WTC11 (cell line): Measurements from ENCODE around the gene SPHK2. TPM values are rescaled to one million over a fixed set of nuclear protein-coding genes. Genes with fewer than 3 reads are reported as not detected.

Experiments used
- ATAC-seq: fragments of 200-7000 bp; cut with Tn5 transposase; 2 replicates; pipeline ENCODE4 v1.10.0; 2021; ENCODE audit warnings: mild to moderate bottlenecking, moderate library complexity
- CTCF ChIA-PET: fragments of 300-600 bp; sonication (Branson Sonifier 250); formaldehyde crosslinking; loops from one replicate; lab custom pipeline; 2021; ENCODE audit warnings: antibody characterized with exemption; lab: Charles Lee
- POLR2A ChIA-PET: fragments of 350-600 bp; sonication (Branson Sonifier 250); formaldehyde crosslinking; loops from one replicate; lab custom pipeline; 2021; ENCODE audit warnings: antibody characterized with exemption; lab: Charles Lee
- DNase-seq: peaks from one replicate; pipeline ENCODE4 v3.0.0; 2021; ENCODE audit warnings: low spot score
- H3K27ac Mint-ChIP-seq: 2 replicates; pipeline ENCODE4 v1.8.0; 2021; ENCODE audit warnings: mixed read lengths
- H3K27me3 Mint-ChIP-seq: 2 replicates; pipeline ENCODE4 v1.8.0; 2021; ENCODE audit warnings: low read depth, mild to moderate bottlenecking, moderate library complexity, mixed read lengths
- H3K36me3 Mint-ChIP-seq: 2 replicates; pipeline ENCODE4 v1.8.0; 2021; ENCODE audit warnings: mixed read lengths
- H3K4me1 Mint-ChIP-seq: 2 replicates; pipeline ENCODE4 v1.8.0; 2022; ENCODE audit warnings: mixed read lengths
- H3K4me3 Mint-ChIP-seq: 2 replicates; pipeline ENCODE4 v1.8.0; 2021; ENCODE audit warnings: mild to moderate bottlenecking, moderate library complexity, mixed read lengths
- H3K9me3 Mint-ChIP-seq: 2 replicates; pipeline ENCODE4 v1.8.0; 2021; ENCODE audit warnings: mixed read lengths
- CBFB ChIP-seq: sonication (generic); formaldehyde crosslinking; IDR thresholded peaks from 2 replicates; pipeline ENCODE4 v1.8.1; 2022; ENCODE audit warnings: mild to moderate bottlenecking, low read depth, missing genetic modification reagents
- CREB1 ChIP-seq: sonication (generic); formaldehyde crosslinking; IDR thresholded peaks from 2 replicates; pipeline ENCODE4 v1.8.0; 2023; ENCODE audit warnings: mild to moderate bottlenecking, missing genetic modification reagents
- JUN ChIP-seq: sonication (generic); formaldehyde crosslinking; IDR thresholded peaks from 2 replicates; pipeline ENCODE4 v1.8.0; 2023; ENCODE audit warnings: mild to moderate bottlenecking, missing genetic modification reagents
- KAT7 ChIP-seq: sonication (generic); formaldehyde crosslinking; IDR thresholded peaks from 2 replicates; pipeline ENCODE4 v1.8.1; 2023; ENCODE audit warnings: missing genetic modification reagents, mild to moderate bottlenecking, borderline replicate concordance
- NFE2L1 ChIP-seq: sonication (generic); formaldehyde crosslinking; IDR thresholded peaks from 2 replicates; pipeline ENCODE4 v1.8.1; 2023; ENCODE audit warnings: missing genetic modification reagents
- OVOL2 ChIP-seq: fragments of 250-450 bp; sonication (Bioruptor Pico); IDR thresholded peaks from 2 replicates; pipeline ENCODE4 v1.9.0; 2021; ENCODE audit warnings: mild to moderate bottlenecking, borderline replicate concordance
- RELA ChIP-seq: sonication (generic); formaldehyde crosslinking; IDR thresholded peaks from 2 replicates; pipeline ENCODE4 v1.8.1; 2022; ENCODE audit warnings: missing genetic modification reagents, mild to moderate bottlenecking, borderline replicate concordance
- SMAD3 ChIP-seq: sonication (generic); formaldehyde crosslinking; IDR thresholded peaks from 2 replicates; pipeline ENCODE4 v1.8.0; 2022; ENCODE audit warnings: missing genetic modification reagents, mild to moderate bottlenecking, borderline replicate concordance
- SMAD4 ChIP-seq: sonication (generic); formaldehyde crosslinking; IDR thresholded peaks from 2 replicates; pipeline ENCODE4 v1.8.0; 2022; ENCODE audit warnings: mild to moderate bottlenecking, missing genetic modification reagents
- ZNF232 ChIP-seq: sonication (generic); formaldehyde crosslinking; IDR thresholded peaks from 2 replicates; pipeline ENCODE4 v1.8.0; 2022; ENCODE audit warnings: mild to moderate bottlenecking, missing genetic modification reagents
- total RNA-seq: library from RNA; stranded (reverse); gene quantifications from 3 replicates; pipeline ENCODE4 v1.2.3, GENCODE V29; 2021
- TF ChIP-seq, protein P1 (sequence below): fragments of 250-450 bp; sonication (Bioruptor Pico); conservative IDR thresholded peaks from 2 replicates; pipeline ENCODE4 v1.9.0; 2021; ENCODE audit warnings: mild to moderate bottlenecking
- TF ChIP-seq, protein P2 (sequence below): sonication (generic); formaldehyde crosslinking; IDR thresholded peaks from 2 replicates; pipeline ENCODE4 v1.8.0; 2022; ENCODE audit warnings: missing genetic modification reagents
- TF ChIP-seq, protein P3 (sequence below): sonication (generic); formaldehyde crosslinking; IDR thresholded peaks from 2 replicates; pipeline ENCODE4 v1.8.1; 2022; ENCODE audit warnings: mild to moderate bottlenecking, missing genetic modification reagents, moderate library complexity, borderline replicate concordance
- TF ChIP-seq, protein P4 (sequence below): sonication (generic); formaldehyde crosslinking; IDR thresholded peaks from 2 replicates; pipeline ENCODE4 v1.8.0; 2022; ENCODE audit warnings: mild to moderate bottlenecking, missing genetic modification reagents
- TF ChIP-seq, protein P5 (sequence below): sonication (generic); formaldehyde crosslinking; IDR thresholded peaks from 2 replicates; pipeline ENCODE4 v1.8.0; 2022; ENCODE audit warnings: mild to moderate bottlenecking, missing genetic modification reagents
- TF ChIP-seq, protein P6 (sequence below): fragments of 200-600 bp; IDR thresholded peaks from 2 replicates; pipeline ENCODE4 v1.8.0; 2022; ENCODE audit warnings: antibody characterized with exemption
- TF ChIP-seq, protein P7 (sequence below): sonication (generic); formaldehyde crosslinking; IDR thresholded peaks from 2 replicates; pipeline ENCODE4 v1.8.1; 2023; ENCODE audit warnings: mild to moderate bottlenecking, moderate library complexity, missing genetic modification reagents
- TF ChIP-seq, protein P8 (sequence below): fragments of 250-450 bp; sonication (Bioruptor Pico); IDR thresholded peaks from 2 replicates; pipeline ENCODE4 v2.1.2; 2022; ENCODE audit warnings: mild to moderate bottlenecking, moderate library complexity

Gene SPHK2
- total RNA-seq, 1 experiment from 2014 or later: 64.6 TPM

DNA sequence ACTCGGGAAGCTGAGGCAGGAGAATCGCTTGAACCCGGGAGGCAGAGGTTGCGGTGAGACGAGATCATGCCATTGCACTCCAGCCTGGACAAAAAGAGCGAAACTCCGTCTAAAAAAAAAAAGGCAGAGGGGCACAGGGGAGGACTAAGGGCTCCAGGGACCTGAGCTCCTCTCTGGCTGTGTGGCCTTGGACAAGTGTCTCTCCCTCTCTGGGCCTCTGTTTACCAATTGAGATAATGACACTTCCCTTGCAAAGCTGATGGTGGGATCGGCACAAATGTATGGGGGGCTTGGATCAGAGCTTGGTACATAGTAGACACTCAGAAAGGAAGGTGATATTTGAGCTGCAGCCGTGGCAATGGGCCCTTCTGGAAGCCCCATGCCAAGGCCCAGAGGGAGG is 24.1 kb upstream of the SPHK2 start (continued):
- TF ChIP-seq, protein P1, sequence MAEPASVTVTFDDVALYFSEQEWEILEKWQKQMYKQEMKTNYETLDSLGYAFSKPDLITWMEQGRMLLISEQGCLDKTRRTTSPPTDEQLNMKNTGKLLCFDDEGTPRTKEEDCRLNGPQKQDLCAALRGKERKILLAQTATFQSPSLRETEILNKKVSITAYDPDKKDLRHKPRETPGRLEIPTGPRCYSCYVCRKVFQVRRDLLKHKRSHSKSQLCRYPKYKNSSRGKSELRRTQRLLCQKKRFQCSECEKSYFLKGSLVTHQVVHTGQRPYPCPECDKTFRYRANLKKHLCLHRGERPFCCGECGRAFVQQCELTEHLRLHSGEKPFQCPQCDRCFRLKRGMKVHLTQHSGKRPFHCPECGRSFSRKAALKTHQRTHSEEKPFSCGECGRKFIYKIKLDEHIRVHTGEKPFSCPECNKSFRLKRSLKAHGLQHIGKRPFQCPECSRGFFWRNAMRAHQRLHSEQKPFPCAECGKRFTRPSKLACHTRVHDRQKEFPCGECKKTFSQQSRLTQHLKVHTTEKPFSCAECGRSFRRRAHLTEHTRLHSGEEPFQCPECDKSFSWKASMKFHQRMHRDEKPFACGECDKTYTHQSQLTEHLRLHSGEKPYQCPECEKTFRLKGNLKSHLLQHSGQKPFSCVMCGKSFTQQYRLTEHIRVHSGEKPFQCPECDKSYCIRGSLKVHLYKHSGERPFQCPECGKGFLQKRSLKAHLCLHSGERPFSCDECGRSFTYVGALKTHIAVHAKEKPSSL: no peak
- TF ChIP-seq, protein P2, sequence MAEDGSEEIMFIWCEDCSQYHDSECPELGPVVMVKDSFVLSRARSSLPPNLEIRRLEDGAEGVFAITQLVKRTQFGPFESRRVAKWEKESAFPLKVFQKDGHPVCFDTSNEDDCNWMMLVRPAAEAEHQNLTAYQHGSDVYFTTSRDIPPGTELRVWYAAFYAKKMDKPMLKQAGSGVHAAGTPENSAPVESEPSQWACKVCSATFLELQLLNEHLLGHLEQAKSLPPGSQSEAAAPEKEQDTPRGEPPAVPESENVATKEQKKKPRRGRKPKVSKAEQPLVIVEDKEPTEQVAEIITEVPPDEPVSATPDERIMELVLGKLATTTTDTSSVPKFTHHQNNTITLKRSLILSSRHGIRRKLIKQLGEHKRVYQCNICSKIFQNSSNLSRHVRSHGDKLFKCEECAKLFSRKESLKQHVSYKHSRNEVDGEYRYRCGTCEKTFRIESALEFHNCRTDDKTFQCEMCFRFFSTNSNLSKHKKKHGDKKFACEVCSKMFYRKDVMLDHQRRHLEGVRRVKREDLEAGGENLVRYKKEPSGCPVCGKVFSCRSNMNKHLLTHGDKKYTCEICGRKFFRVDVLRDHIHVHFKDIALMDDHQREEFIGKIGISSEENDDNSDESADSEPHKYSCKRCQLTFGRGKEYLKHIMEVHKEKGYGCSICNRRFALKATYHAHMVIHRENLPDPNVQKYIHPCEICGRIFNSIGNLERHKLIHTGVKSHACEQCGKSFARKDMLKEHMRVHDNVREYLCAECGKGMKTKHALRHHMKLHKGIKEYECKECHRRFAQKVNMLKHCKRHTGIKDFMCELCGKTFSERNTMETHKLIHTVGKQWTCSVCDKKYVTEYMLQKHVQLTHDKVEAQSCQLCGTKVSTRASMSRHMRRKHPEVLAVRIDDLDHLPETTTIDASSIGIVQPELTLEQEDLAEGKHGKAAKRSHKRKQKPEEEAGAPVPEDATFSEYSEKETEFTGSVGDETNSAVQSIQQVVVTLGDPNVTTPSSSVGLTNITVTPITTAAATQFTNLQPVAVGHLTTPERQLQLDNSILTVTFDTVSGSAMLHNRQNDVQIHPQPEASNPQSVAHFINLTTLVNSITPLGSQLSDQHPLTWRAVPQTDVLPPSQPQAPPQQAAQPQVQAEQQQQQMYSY: no peak
- TF ChIP-seq RELA (CRISPR knock-in tag) (no peak), SMAD4 (CRISPR knock-in tag) (no peak), KAT7 (CRISPR knock-in tag) (no peak), ZNF232 (no peak), CBFB (CRISPR knock-in tag) (no peak)
- TF ChIP-seq, protein P3, sequence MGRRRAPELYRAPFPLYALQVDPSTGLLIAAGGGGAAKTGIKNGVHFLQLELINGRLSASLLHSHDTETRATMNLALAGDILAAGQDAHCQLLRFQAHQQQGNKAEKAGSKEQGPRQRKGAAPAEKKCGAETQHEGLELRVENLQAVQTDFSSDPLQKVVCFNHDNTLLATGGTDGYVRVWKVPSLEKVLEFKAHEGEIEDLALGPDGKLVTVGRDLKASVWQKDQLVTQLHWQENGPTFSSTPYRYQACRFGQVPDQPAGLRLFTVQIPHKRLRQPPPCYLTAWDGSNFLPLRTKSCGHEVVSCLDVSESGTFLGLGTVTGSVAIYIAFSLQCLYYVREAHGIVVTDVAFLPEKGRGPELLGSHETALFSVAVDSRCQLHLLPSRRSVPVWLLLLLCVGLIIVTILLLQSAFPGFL (CRISPR knock-in tag): no peak
- TF ChIP-seq, protein P4, sequence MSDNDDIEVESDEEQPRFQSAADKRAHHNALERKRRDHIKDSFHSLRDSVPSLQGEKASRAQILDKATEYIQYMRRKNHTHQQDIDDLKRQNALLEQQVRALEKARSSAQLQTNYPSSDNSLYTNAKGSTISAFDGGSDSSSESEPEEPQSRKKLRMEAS: no peak
- TF ChIP-seq, protein P5, sequence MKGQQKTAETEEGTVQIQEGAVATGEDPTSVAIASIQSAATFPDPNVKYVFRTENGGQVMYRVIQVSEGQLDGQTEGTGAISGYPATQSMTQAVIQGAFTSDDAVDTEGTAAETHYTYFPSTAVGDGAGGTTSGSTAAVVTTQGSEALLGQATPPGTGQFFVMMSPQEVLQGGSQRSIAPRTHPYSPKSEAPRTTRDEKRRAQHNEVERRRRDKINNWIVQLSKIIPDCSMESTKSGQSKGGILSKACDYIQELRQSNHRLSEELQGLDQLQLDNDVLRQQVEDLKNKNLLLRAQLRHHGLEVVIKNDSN (CRISPR knock-in tag): no peak
- TF ChIP-seq, protein P6, sequence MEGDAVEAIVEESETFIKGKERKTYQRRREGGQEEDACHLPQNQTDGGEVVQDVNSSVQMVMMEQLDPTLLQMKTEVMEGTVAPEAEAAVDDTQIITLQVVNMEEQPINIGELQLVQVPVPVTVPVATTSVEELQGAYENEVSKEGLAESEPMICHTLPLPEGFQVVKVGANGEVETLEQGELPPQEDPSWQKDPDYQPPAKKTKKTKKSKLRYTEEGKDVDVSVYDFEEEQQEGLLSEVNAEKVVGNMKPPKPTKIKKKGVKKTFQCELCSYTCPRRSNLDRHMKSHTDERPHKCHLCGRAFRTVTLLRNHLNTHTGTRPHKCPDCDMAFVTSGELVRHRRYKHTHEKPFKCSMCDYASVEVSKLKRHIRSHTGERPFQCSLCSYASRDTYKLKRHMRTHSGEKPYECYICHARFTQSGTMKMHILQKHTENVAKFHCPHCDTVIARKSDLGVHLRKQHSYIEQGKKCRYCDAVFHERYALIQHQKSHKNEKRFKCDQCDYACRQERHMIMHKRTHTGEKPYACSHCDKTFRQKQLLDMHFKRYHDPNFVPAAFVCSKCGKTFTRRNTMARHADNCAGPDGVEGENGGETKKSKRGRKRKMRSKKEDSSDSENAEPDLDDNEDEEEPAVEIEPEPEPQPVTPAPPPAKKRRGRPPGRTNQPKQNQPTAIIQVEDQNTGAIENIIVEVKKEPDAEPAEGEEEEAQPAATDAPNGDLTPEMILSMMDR: no peak

DNA sequence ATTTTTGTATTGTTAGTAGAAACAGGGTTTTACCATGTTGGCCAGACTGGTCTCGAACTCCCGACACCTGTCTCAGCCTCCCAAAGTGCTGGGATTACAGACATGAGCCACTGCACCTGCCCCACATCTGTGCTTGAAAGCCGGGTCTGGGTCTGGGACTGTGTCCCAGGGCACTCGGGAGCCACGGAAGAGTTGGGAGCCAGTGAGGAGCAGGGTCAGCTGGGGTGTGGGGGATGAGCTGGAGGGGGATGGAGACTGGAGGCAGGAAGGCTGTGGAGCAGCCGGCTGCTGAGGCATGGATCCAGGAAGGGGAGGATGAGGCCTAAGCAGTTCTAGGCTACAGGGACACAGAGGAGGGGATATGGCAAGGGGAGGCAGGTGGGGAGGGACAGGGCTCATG is 23.5 kb upstream of the SPHK2 start:
- H3K4me1 Mint-ChIP-seq: no peaks in the 10 kb centered on the region
- H3K27ac Mint-ChIP-seq: no peak overlapping the region
- H3K9me3 Mint-ChIP-seq: no peaks in the 10 kb centered on the region
- no peak for DNase-seq
- no peak overlapping the region for H3K4me3 Mint-ChIP-seq
- CTCF ChIA-PET: interaction anchor here (0.9 to 3.3 kb wide), 4 partner anchors 12 to 34 kb away, joined by 3 to 20 read pairs (median 3); no protein-coding TSS in a partner anchor
- H3K36me3 Mint-ChIP-seq: no peaks in the 10 kb centered on the region
- POLR2A ChIA-PET: interaction anchor here (0.5 kb wide), 1 partner anchor 16 kb away, joined by 4 read pairs; no protein-coding TSS in a partner anchor
- TF ChIP-seq SMAD3 (CRISPR knock-in tag) (no peak), OVOL2 (CRISPR knock-in tag) (no peak), NFE2L1 (CRISPR knock-in tag) (no peak), JUN (no peak), CREB1 (CRISPR knock-in tag) (no peak)
- TF ChIP-seq, protein P7, sequence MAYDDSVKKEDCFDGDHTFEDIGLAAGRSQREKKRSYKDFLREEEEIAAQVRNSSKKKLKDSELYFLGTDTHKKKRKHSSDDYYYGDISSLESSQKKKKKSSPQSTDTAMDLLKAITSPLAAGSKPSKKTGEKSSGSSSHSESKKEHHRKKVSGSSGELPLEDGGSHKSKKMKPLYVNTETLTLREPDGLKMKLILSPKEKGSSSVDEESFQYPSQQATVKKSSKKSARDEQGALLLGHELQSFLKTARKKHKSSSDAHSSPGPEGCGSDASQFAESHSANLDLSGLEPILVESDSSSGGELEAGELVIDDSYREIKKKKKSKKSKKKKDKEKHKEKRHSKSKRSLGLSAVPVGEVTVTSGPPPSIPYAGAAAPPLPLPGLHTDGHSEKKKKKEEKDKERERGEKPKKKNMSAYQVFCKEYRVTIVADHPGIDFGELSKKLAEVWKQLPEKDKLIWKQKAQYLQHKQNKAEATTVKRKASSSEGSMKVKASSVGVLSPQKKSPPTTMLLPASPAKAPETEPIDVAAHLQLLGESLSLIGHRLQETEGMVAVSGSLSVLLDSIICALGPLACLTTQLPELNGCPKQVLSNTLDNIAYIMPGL (CRISPR knock-in tag): no peak
- TF ChIP-seq, protein P8, sequence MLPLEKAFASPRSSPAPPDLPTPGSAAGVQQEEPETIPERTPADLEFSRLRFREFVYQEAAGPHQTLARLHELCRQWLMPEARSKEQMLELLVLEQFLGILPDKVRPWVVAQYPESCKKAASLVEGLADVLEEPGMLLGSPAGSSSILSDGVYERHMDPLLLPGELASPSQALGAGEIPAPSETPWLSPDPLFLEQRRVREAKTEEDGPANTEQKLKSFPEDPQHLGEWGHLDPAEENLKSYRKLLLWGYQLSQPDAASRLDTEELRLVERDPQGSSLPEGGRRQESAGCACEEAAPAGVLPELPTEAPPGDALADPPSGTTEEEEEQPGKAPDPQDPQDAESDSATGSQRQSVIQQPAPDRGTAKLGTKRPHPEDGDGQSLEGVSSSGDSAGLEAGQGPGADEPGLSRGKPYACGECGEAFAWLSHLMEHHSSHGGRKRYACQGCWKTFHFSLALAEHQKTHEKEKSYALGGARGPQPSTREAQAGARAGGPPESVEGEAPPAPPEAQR (CRISPR knock-in tag): no peak
- no peak for ATAC-seq
- peaks cover 6% of the 10 kb centered on the region for H3K27me3 Mint-ChIP-seq
